Mucosa of stomach (tissue), 1 donor: ENCODE data around the gene HOXA11.

Experiments used
- H3K27me3 ChIP-seq: one replicate; pipeline ENCODE4 v1.7.0; 2013; ENCODE audit warnings: mild to moderate bottlenecking, low read length; ENCODE audit not compliant: control insufficient read depth, insufficient read depth
- H3K36me3 ChIP-seq: one replicate; pipeline ENCODE4 v1.7.0; 2013; ENCODE audit warnings: low read length; ENCODE audit not compliant: control insufficient read depth, insufficient read depth
- H3K4me1 ChIP-seq: one replicate; pipeline ENCODE4 v1.7.0; 2013; ENCODE audit warnings: mild to moderate bottlenecking, low read length; ENCODE audit not compliant: control insufficient read depth, insufficient read depth
- H3K4me3 ChIP-seq: one replicate; pipeline ENCODE4 v1.7.0; 2013; ENCODE audit warnings: low read length
- H3K9ac ChIP-seq: one replicate; pipeline ENCODE4 v1.7.0; 2013; ENCODE audit warnings: mild to moderate bottlenecking, low read length, moderate library complexity
- H3K9me3 ChIP-seq: one replicate; pipeline ENCODE4 v1.7.0; 2013; ENCODE audit warnings: mild to moderate bottlenecking, low read length, moderate library complexity; ENCODE audit not compliant: control insufficient read depth
- donor health status: Pancreatic carcinoma.

Gene HOXA11

DNA sequence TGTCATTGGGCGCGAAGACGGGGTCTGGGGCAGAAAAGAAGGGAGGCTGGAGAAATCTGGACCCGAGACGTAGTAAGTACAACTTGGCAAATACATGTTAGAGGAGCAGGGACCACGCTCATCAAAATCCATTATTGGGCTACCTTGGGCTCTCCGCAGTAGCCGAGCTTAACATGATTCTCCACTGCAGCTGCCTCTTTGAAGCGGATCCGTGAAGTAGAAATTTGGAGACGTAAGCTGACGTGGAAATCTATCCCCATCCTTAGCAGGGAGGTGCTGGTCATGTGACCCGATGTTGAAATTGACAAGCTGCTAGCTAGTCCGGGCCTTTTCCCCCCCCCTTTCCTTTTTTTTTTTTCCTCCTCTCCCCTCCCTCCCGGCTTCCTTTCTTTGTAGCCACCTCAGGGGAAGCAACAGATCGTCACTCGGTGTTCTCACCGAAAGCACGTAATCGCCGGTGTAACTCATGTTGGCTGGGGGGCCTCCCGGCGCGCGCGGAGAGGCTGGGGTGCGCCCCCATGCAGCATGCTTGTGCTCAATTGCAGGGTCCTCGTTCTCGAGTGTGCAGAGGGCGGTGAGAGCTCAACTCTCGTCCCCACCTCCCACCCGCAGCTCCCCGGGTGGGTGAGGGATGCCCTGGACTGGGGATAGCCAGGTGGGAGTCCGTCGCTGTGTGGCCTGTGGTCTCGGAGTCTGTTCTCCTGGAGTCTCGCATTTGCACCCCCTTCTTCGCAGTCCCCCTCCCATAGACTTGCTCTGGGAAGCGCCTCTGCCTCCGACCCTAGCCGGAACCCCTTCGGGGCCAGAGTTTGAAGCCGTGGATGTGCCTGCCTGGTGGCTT lies at the start of gene HOXA11:
TSS of gene HOXA11 (minus strand) at position 220 of the 841 bp plus-strand sequence. CDS start at position 132, 88 bp downstream.
- Histone ChIP-seq H3K4me3 (no peak within 1 kb of the TSS), H3K9ac (no peak within 1 kb of the TSS), H3K27me3 (peaks cover 96% of the 10 kb centered on the region), H3K36me3 (no peaks in the 10 kb centered on the region), H3K9me3 (no peaks in the 10 kb centered on the region), H3K4me1 (peaks cover 32% of the 10 kb centered on the region)

DNA sequence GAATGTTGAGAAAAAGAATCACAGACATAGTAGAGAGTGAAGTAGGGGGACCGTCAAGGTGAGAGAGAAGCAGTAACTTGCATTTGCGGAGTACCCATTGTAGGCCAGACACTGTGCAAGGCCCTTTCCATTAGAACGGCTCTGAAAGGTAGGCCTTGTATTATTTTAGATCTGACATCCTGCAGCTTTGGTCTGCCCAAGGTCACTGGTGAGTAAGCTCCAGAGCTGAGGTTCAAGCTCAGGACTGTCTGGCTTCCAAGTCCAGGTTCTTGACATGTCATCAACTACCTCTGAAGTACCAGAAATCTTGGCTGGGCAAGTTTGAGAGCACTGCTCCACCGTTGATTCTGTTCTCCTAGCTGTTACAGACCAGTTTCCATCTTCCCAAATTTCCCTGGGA lies 44.4 kb upstream of the HOXA11 start:
- Histone ChIP-seq H3K9me3 (no peaks in the 10 kb centered on the region), H3K36me3 (no peaks in the 10 kb centered on the region), H3K9ac (no peak overlapping the region), H3K27me3 (peaks cover 35% of the 10 kb centered on the region), H3K4me3 (no peak overlapping the region), H3K4me1 (no peaks in the 10 kb centered on the region)

DNA sequence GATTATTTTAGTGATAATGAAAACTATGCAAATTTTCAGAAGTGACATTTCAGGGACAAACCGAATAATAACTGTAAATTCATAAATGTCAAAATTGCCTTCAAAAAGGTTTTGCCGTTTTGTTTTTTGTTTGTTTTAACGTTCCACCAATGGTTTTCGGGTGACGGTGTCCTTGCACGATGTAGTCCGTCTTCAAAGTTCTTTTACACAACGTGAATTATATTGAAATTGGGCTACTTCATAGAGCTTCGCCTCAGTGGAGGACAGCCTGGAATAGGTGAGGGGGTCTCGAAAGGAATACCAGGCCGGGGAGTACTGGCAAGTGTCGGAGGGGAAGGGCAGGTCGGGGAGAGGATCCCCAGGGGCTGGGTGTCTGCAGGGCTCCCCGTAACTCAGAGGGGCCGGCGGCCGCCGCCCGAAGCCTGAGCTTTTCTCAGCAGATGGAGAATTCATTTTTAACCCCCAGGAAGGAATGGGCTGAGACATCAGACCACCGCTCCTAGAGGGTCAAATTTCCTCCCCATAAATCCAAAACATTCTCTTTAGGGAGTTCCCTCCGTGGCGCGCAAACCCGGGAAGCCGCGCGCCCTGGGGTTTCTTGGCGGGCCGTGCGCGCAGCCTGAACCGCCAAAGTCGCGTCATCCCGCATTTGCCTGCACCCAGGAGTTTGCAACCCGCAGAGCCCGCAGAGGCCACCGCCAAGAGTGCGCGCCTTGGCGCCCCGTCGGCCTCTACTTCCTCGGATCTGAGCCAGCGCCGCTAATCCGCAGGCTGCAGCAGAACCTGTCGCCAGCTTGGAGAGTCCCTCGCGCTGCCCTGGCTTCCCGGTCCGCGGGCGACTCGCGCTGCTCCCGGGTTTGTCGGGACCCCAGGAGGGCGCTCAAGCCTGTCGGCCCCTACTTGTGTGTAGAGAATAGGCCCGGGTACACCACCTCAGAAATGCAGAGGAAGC lies 40.2 kb upstream of the HOXA11 start:
- no peaks in the 10 kb centered on the region for H3K36me3 ChIP-seq
- no peak overlapping the region for H3K9ac ChIP-seq
- no peak overlapping the region for H3K4me3 ChIP-seq
- peaks cover 74% of the 10 kb centered on the region for H3K27me3 ChIP-seq
- no peaks in the 10 kb centered on the region for H3K9me3 ChIP-seq
- no peaks in the 10 kb centered on the region for H3K4me1 ChIP-seq

DNA sequence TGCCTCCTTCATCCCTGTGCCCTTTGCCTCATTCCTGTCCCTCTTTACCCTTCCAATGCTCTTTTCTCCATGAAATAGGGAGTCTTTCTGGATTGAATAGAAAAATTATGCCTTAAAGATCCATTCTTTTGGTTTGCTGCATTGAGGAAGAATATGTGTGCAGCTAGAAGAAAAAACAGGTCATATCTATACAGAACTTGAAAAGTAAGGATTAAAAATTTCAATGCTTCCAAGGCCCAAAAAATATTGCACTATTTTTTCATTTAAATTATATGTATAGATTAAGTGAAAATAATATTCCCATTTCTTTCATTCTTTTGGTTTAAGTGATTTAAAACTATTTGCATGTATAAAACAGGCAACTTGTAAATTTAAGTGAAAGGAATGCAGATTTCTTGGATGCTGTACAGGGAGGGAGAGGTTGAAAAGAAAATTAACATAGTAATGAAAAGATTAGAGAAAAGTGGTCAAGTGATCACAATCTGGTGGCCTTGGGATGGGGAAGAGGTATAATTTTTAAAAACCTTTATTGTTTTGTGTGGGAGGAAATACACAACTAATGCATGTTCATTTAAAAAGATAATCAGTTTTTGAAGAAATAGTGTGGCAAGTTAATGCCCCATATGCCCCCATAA lies 39.0 kb upstream of the HOXA11 start:
- Histone ChIP-seq H3K27me3 (peaks cover 82% of the 10 kb centered on the region), H3K4me3 (no peak overlapping the region), H3K9ac (no peak overlapping the region), H3K36me3 (no peaks in the 10 kb centered on the region), H3K9me3 (no peaks in the 10 kb centered on the region), H3K4me1 (no peaks in the 10 kb centered on the region)

DNA sequence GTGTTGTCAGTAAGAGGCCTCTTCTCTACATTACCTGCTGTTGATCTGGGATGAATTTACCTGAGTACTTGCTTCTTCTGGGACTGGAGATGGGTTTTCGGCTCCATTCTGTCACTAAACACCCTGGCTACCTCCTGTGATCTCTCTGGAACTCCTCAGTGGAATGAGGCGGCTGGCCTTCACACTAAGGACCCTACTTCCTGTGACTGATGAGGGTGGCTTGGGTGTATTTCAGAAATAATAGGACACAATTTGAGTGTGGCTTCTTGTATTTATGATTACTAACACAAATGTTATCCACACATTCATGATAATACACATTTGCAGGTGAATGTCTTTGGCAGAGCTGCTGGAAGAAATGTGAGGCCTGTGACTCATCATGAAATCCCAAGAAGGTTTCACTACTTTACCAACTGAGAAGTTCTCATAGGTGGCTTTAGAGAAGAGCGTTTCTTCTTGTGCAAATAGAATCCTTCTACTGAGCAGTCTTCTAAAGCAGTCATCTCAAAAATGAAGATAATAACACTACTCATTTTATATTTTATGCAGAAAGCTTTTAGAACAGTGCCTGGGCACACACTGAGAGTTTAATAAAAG lies 36.3 kb upstream of the HOXA11 start:
- H3K36me3 ChIP-seq, result no peaks in the 10 kb centered on the region
- no peaks in the 10 kb centered on the region for H3K9me3 ChIP-seq
- H3K9ac ChIP-seq, result no peak overlapping the region
- no peaks in the 10 kb centered on the region for H3K4me1 ChIP-seq
- H3K27me3 ChIP-seq, result peaks cover 89% of the 10 kb centered on the region
- H3K4me3 ChIP-seq, result no peak overlapping the region

DNA sequence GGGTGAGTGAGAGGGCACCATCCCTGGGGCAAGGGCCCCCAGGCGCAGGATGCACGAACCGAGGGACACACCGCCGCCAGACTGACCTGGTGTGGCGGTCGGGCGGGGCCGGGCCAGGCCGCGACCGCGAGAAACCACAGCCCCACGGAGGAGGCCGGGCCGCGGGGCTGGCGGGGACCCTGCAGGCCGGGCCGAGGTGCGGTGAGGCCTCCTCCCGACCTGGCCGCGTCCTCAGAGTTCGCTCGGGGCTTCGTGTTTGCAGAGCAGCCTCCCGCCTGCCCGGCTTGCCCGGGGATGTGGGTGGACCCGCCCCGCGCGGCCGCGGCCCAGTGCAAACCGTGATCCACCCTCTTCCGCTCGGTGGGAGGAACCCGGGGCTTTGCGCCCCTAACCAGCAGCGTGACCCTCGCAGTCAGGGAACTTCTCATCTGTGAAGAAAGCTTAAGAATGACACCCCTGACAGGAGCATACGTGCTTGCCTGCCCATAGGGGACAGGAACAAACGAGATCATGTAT lies 35.5 kb upstream of the HOXA11 start:
- Histone ChIP-seq H3K27me3 (peaks cover 89% of the 10 kb centered on the region), H3K36me3 (no peaks in the 10 kb centered on the region), H3K4me3 (no peak overlapping the region), H3K9me3 (no peaks in the 10 kb centered on the region), H3K4me1 (no peaks in the 10 kb centered on the region), H3K9ac (no peak overlapping the region)

DNA sequence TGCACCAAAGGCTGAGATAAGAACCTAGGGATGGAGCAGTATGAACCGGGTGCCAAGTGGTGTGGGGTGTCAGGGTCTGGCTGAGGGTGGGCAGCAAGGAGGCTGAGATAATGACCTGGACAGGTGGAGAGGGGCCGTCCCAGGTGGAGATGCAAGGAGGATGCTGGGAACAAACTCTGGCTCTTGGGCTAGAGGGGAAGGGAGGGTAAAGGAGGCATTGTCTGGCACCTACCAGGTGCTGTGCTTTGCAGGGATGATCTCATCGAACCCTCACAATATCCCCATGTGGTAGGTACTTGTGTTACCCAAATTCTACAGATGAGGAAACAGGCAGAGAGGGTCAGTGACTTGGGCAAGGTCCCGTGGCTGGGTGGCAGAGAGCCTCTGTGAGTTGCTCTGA lies 34.8 kb upstream of the HOXA11 start:
- Histone ChIP-seq H3K9ac (no peak overlapping the region), H3K9me3 (no peaks in the 10 kb centered on the region), H3K4me3 (no peak overlapping the region), H3K27me3 (peaks cover 89% of the 10 kb centered on the region), H3K4me1 (no peaks in the 10 kb centered on the region), H3K36me3 (no peaks in the 10 kb centered on the region)

DNA sequence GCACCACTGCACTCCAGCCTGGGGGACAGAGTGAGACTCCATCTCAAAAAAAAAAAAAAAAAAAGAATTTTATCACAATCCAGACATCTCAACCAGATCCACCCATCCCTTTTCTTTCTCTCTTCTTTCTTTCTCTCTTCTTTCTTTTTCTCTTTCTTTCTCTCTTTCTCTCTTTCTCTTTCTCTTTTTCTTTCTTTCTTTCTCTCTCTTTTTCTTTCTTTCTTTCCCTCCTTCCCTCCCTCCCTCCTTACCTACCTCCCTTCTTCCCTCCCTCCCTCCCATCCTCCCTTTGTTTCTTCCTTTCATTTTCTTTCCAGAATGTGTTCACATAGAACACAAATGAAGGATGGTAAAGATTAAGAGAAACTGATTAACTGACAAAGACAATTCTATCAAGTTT lies 32.9 kb upstream of the HOXA11 start:
- Histone ChIP-seq H3K27me3 (peaks cover 91% of the 10 kb centered on the region), H3K9me3 (no peaks in the 10 kb centered on the region), H3K4me1 (peaks cover 6% of the 10 kb centered on the region), H3K4me3 (no peak overlapping the region), H3K36me3 (no peaks in the 10 kb centered on the region), H3K9ac (no peak overlapping the region)

DNA sequence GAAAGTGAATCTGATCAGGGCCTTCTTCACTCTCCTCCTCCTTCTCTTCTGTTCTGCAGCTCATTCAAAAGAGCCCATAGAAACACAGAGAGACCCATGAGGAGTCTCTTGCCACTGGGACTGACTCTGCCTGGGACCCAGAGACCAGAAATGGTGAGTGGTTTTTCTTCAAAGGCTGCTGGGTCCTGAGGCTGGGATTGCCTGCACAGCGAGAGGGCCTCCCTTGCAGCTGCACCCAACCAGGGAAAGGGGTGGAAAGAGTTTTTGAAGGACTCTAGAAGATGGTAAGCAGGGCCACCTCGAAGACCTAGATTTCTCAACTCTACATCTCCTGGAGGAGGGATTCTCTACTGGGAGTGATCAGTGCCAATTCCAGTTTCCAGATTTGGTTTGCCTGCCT lies 30.3 kb upstream of the HOXA11 start:
- Histone ChIP-seq H3K4me3 (no peak overlapping the region), H3K9ac (no peak overlapping the region), H3K27me3 (peaks cover 92% of the 10 kb centered on the region), H3K36me3 (no peaks in the 10 kb centered on the region), H3K4me1 (peaks cover 16% of the 10 kb centered on the region), H3K9me3 (no peaks in the 10 kb centered on the region)

DNA sequence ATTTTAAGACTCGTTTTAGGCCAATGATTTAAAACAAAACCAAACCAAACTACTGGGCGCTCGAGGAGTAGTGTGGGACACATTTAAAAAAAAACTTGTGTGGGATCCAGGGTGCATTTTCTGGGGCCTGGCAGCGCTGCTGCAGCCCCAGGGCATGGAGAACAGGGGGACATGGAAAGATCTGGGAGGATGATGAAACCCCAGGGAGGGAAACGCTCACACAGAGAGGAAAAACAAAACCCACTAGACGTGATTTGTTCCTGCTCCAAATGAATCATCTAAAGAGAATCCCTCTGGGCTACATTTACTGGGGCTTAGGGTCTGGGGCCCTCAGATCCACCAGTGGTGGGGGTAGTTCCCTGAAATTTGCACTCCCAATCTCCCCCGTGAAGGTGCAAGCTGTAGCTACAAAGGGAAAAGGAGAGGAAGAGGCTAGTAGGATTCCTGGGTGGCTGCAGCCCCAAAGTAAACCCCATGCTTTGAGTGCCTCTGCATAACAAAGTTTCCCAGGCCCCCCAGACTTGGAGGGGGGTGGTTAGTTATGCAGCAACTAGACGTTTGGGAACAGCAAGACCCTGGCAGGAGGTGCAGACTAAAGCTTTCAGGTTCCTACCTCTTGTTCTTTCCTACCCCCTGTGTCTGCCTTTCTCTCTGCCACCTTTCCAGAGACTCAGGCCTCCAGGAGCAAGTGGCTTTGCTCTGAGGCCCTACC lies 29.4 kb upstream of the HOXA11 start:
- peaks cover 92% of the 10 kb centered on the region for H3K27me3 ChIP-seq

More for the DNA sequence above, 29.4 kb upstream of the HOXA11 start:
- Histone ChIP-seq H3K4me1 (peaks cover 18% of the 10 kb centered on the region), H3K4me3 (no peak overlapping the region), H3K36me3 (no peaks in the 10 kb centered on the region), H3K9me3 (no peaks in the 10 kb centered on the region), H3K9ac (no peak overlapping the region)
